GM15510 (cell line): ENCODE measurements around the gene PRAMEF12.

Experiments
- POLR2A ChIP-seq: IDR thresholded peaks from 3 replicates; pipeline ENCODE4 v1.6.1; 2011; ENCODE audit warnings: borderline replicate concordance; ENCODE audit not compliant: insufficient read length; ENCODE audit errors: extremely low read depth

The PRAMEF12 gene

DNA sequence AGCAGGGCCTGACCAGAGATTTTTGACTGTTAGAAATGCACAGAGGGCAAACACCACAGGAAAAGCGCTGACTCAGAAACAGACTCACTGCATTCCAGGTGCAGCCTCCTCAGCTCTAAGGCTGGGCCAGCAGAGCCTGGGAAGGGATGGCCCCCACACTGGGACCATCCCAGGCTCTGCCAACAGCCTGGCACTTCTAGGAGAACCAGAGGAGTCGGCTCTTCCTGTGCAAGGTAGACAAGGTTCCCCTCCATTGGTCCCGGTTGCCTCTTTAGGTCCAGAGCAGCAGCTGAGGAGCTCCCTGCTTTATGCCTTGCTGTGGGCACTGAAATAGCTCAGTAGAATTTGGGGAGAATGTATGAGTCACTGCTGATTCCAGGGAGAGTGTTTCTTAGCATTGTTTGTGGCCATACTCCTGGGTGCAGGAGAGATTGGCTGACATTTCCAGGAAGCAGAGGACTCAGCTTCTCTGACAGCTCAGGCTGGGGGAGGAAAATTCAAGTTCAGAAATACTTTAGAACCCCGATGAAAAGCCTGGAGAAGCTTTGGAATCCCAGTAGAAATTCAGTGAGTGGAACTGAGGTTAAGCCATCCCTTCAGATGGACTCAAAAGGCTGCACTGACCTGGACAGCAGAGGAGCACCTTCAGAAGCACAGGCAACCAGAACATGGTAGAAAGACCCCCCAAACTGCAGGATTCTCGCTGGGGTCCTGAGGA lies 37.3 kb downstream of the PRAMEF12 start:
- no peak for TF ChIP-seq POLR2A

DNA sequence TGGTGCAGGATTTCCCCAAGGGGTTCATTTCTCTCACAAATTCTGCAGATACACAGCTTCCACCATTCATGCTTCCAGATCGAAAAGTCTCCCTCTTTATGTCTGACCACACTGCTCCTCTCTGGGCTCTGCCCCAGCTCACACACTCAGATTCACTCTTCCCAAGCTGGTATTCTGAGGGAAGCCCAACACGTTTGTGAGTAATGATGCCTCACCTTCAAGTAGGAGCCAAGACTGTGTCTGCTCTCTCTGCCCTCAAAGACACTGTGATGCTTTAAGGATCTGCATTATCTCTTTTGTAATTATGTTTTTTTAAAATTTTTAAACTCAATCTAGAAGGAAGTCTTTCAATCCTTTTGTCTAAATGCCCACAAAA lies 37.9 kb downstream of the PRAMEF12 start:
- no peak for TF ChIP-seq POLR2A
